Karpas-422 (cell line): ENCODE results near the gene SLC29A4. TPM values are rescaled to one million over a fixed set of nuclear protein-coding genes. Genes with fewer than 3 reads are reported as not detected.
"Not testable (repeated sequence)": the region's sequence is repeated elsewhere in the genome, so short reads cannot be mapped to it uniquely, and the experiment has no call there.

Source experiments
- DNase-seq: peaks from one replicate; pipeline ENCODE4 v3.0.0-alpha.2; 2015
- H2AFZ ChIP-seq: fragments of 200-600 bp; sonication (generic); 2 replicates; pipeline ENCODE4 v1.6.1; 2014; ENCODE audit warnings: antibody characterized with exemption, low read length, mixed read lengths
- H3K27ac ChIP-seq: fragments of 200-600 bp; sonication (generic); 2 replicates; pipeline ENCODE4 v1.5.1; 2014; ENCODE audit warnings: mild to moderate bottlenecking, low read length, moderate library complexity
- H3K27me3 ChIP-seq: fragments of 200-600 bp; sonication (generic); 2 replicates; pipeline ENCODE4 v1.6.1; 2014; ENCODE audit warnings: low read length, mixed read lengths
- H3K36me3 ChIP-seq: fragments of 200-600 bp; sonication (generic); 2 replicates; pipeline ENCODE4 v1.6.1; 2014; ENCODE audit warnings: low read length, mixed read lengths; ENCODE audit not compliant: insufficient read depth
- H3K4me1 ChIP-seq: fragments of 200-600 bp; sonication (generic); 2 replicates; pipeline ENCODE4 v1.6.1; 2014; ENCODE audit warnings: mild to moderate bottlenecking, low read length, mixed read lengths
- H3K4me2 ChIP-seq: fragments of 200-600 bp; sonication (generic); 2 replicates; pipeline ENCODE4 v1.6.1; 2014; ENCODE audit warnings: low read length, low read depth, mild to moderate bottlenecking; ENCODE audit not compliant: poor library complexity, severe bottlenecking
- H3K4me3 ChIP-seq: fragments of 200-600 bp; sonication (generic); 2 replicates; pipeline ENCODE4 v1.5.1; 2014; ENCODE audit warnings: mild to moderate bottlenecking, antibody characterized with exemption, low read length, mixed read lengths
- H3K79me2 ChIP-seq: fragments of 200-600 bp; sonication (generic); 2 replicates; pipeline ENCODE4 v1.6.1; 2014; ENCODE audit warnings: mild to moderate bottlenecking, low read length, mixed read lengths
- H3K9ac ChIP-seq: fragments of 200-600 bp; sonication (generic); 2 replicates; pipeline ENCODE4 v1.6.0; 2014; ENCODE audit warnings: low read length
- H3K9me2 ChIP-seq: fragments of 200-600 bp; sonication (generic), shearing (Covaris generic); replicated peaks from 2 replicates; pipeline ENCODE4 v1.6.0; 2014; ENCODE audit warnings: mild to moderate bottlenecking, low read length, moderate library complexity; ENCODE audit not compliant: insufficient read depth
- H3K9me3 ChIP-seq: fragments of 300-700, 200-600 bp; sonication (generic); 2 replicates; pipeline ENCODE4 v1.6.1; 2014; ENCODE audit warnings: low read length, mixed read lengths
- H4K20me1 ChIP-seq: fragments of 200-600 bp; sonication (generic); 2 replicates; pipeline ENCODE4 v1.6.1; 2014; ENCODE audit warnings: mild to moderate bottlenecking, antibody characterized with exemption, low read length, low read depth; ENCODE audit not compliant: insufficient read depth
- total RNA-seq: library from RNA; depleted of rRNA; stranded (reverse); fragments of >200 nt; shearing (Covaris generic); gene quantifications from 2 replicates; pipeline ENCODE4 v1.2.3, GENCODE V29; 2014; ENCODE audit warnings: low replicate concordance

The SLC29A4 gene
- total RNA-seq, 1 experiment from 2014 or later: not detected

- not testable (repeated sequence) for H3K9ac ChIP-seq, H3K4me2 ChIP-seq, H3K79me2 ChIP-seq, H4K20me1 ChIP-seq, H2AFZ ChIP-seq, H3K36me3 ChIP-seq, H3K4me3 ChIP-seq, DNase-seq, H3K9me2 ChIP-seq, H3K27me3 ChIP-seq, H3K4me1 ChIP-seq, H3K27ac ChIP-seq, H3K9me3 ChIP-seq
Measured at GRCh38 chr7:5269992-5270657, 12.6 kb upstream of the SLC29A4 start.

GRCh38 chr7:5270788-5271187, 12.0 kb upstream of the SLC29A4 start:
- no peaks in the 10 kb centered on the region for H3K4me1 ChIP-seq
- H3K9me3 ChIP-seq: no peaks in the 10 kb centered on the region
- H3K27ac ChIP-seq: no peak overlapping the region
- DNase-seq: no peak
- H3K9me2 ChIP-seq: no peaks in the 10 kb centered on the region
- H2AFZ ChIP-seq: no peak overlapping the region
- H3K4me3 ChIP-seq: no peak overlapping the region
- no peaks in the 10 kb centered on the region for H3K36me3 ChIP-seq
- no peaks in the 10 kb centered on the region for H3K27me3 ChIP-seq
- no peak overlapping the region for H3K9ac ChIP-seq
- no peaks in the 10 kb centered on the region for H3K79me2 ChIP-seq
- no peaks in the 10 kb centered on the region for H4K20me1 ChIP-seq
- no peak overlapping the region for H3K4me2 ChIP-seq

GRCh38 chr7:5273831-5274405, 8.8 kb upstream of the SLC29A4 start:
- H3K36me3 ChIP-seq, H3K79me2 ChIP-seq, H2AFZ ChIP-seq, H3K27ac ChIP-seq, H3K4me3 ChIP-seq, H3K27me3 ChIP-seq, H3K9me3 ChIP-seq, H4K20me1 ChIP-seq, H3K9ac ChIP-seq, H3K4me1 ChIP-seq, DNase-seq, H3K4me2 ChIP-seq, H3K9me2 ChIP-seq: not testable (repeated sequence)

GRCh38 chr7:5274441-5274840, 8.3 kb upstream of the SLC29A4 start:
- no peak overlapping the region for H3K27ac ChIP-seq
- H3K9ac ChIP-seq: no peak overlapping the region
- H3K9me2 ChIP-seq: no peaks in the 10 kb centered on the region
- DNase-seq: no peak
- H3K4me2 ChIP-seq: no peak overlapping the region
- H3K79me2 ChIP-seq: no peaks in the 10 kb centered on the region
- no peaks in the 10 kb centered on the region for H3K27me3 ChIP-seq
- no peaks in the 10 kb centered on the region for H3K36me3 ChIP-seq
- no peaks in the 10 kb centered on the region for H3K9me3 ChIP-seq
- no peaks in the 10 kb centered on the region for H3K4me1 ChIP-seq
- no peaks in the 10 kb centered on the region for H4K20me1 ChIP-seq
- no peak overlapping the region for H2AFZ ChIP-seq
- no peak overlapping the region for H3K4me3 ChIP-seq

- not testable (repeated sequence) for H3K9ac ChIP-seq, H3K79me2 ChIP-seq, H2AFZ ChIP-seq, H4K20me1 ChIP-seq, H3K36me3 ChIP-seq, H3K27me3 ChIP-seq, H3K9me2 ChIP-seq, H3K4me2 ChIP-seq, H3K4me3 ChIP-seq, H3K4me1 ChIP-seq, H3K9me3 ChIP-seq, DNase-seq, H3K27ac ChIP-seq
Measured at GRCh38 chr7:5274985-5275431, 7.7 kb upstream of the SLC29A4 start.

GRCh38 chr7:5275510-5275909, 7.2 kb upstream of the SLC29A4 start:
- not testable (repeated sequence) for H3K9ac ChIP-seq, H3K27ac ChIP-seq, H3K4me3 ChIP-seq, H3K9me3 ChIP-seq, H3K4me2 ChIP-seq, H3K9me2 ChIP-seq, H3K36me3 ChIP-seq, H2AFZ ChIP-seq, H4K20me1 ChIP-seq, H3K4me1 ChIP-seq, H3K27me3 ChIP-seq, H3K79me2 ChIP-seq, DNase-seq

- H3K36me3 ChIP-seq, H3K4me1 ChIP-seq, H2AFZ ChIP-seq, H3K4me2 ChIP-seq, H3K79me2 ChIP-seq, H3K9me2 ChIP-seq, DNase-seq, H3K27me3 ChIP-seq, H4K20me1 ChIP-seq, H3K9ac ChIP-seq, H3K27ac ChIP-seq, H3K4me3 ChIP-seq, H3K9me3 ChIP-seq: not testable (repeated sequence)
Measured at GRCh38 chr7:5276123-5276522, 6.6 kb upstream of the SLC29A4 start.

- no peak overlapping the region for H3K27ac ChIP-seq
- no peaks in the 10 kb centered on the region for H3K79me2 ChIP-seq
- H3K4me3 ChIP-seq: no peak overlapping the region
- H2AFZ ChIP-seq: no peak overlapping the region
- no peaks in the 10 kb centered on the region for H3K27me3 ChIP-seq
- no peaks in the 10 kb centered on the region for H4K20me1 ChIP-seq
- H3K4me2 ChIP-seq: no peak overlapping the region
- H3K36me3 ChIP-seq: no peaks in the 10 kb centered on the region
- no peak for DNase-seq
- no peaks in the 10 kb centered on the region for H3K4me1 ChIP-seq
- H3K9ac ChIP-seq: no peak overlapping the region
- H3K9me2 ChIP-seq: no peaks in the 10 kb centered on the region
- no peaks in the 10 kb centered on the region for H3K9me3 ChIP-seq
Measured at GRCh38 chr7:5276611-5277010, 6.1 kb upstream of the SLC29A4 start.
